ENCODE measurements around the gene PLCG1.

DNA sequence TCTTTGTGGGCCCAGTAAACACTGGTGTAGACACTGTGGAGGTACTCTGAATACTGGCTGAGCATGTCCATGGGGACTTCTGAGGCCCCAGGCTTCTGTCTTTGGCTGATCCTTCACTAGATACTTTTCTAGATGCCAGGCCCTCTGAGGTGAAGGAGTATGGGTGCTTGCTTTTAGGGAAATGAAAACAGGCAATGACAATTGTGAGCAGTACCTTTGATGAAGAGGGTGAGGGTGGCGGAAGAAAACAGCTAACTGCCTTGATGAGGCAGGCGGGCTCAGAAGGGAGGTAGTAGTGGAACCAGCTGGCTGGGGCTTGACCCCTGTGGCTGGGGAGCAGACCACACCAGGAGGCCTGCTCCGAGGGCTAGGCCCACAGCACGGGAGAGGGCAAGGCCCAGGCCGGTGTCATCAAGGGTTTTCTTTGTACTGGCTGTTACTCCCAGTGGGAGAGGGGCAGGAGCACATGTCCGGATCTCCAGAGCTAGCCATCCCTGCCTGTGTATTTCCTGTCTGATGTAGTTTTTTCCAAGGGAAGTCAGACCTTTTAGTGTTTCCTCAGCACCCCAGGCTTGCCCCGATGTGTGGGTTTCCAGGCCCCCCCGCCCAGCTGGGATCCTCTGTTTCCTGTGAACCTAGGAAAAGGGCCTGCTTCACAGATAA is 3.9 kb downstream of the PLCG1 start:
- TF ChIP-seq EZH2phosphoT487 (IDR thresholded peaks at IDR 0.05; ENCODE audit: unreplicated experiment) (no peak), POLR2AphosphoS5 (IDR thresholded peaks at IDR 0.05; ENCODE audit: low read depth) (no peak)
- TF ChIP-seq, protein P1, sequence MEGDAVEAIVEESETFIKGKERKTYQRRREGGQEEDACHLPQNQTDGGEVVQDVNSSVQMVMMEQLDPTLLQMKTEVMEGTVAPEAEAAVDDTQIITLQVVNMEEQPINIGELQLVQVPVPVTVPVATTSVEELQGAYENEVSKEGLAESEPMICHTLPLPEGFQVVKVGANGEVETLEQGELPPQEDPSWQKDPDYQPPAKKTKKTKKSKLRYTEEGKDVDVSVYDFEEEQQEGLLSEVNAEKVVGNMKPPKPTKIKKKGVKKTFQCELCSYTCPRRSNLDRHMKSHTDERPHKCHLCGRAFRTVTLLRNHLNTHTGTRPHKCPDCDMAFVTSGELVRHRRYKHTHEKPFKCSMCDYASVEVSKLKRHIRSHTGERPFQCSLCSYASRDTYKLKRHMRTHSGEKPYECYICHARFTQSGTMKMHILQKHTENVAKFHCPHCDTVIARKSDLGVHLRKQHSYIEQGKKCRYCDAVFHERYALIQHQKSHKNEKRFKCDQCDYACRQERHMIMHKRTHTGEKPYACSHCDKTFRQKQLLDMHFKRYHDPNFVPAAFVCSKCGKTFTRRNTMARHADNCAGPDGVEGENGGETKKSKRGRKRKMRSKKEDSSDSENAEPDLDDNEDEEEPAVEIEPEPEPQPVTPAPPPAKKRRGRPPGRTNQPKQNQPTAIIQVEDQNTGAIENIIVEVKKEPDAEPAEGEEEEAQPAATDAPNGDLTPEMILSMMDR (conservative IDR thresholded peaks at IDR 0.05; ENCODE audit: low read depth in 2 of 2), result no peak

Measured in GM23338 (cell line).